ENCODE results near the gene MRPL47. TPM values are rescaled to one million over a fixed set of nuclear protein-coding genes. Genes with fewer than 3 reads are reported as not detected.

Gene MRPL47
- total RNA-seq, 1 donor from 2014 or later = 47.5 TPM

GRCh38 chr3:179603831-179604230 is 607 bp downstream of the MRPL47 start:
- DNase-seq (ENCODE audit: low spot score) = no peak
- intact Hi-C loops (cut with DNase I) = loop anchor here (2.0 to 5.0 kb wide), 2 partner anchors 42 to 255 kb away; partner anchors contain the start of gene ACTL6A

DNA sequence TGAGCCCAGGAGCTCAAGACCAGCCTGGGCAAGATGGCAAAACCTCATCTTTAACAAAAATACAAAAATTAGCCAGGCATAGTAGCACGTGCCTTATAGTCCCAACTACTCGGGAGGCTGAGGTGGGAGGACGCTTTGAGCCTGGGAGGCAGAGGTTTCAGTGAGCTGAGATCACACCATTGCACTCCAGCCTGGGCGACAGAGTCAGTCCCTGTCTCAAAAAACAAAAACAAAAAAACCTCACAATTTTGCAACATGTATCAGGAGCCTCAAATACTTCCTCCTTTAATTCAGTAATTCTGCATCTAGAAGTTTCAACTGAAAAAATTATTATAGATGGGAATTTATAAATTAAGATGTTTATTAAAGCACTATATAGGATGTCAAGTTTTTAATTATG is 1.1 kb downstream of the MRPL47 start:
- DNase-seq (ENCODE audit: low spot score) = no peak
- intact Hi-C loops (cut with DNase I) = loop anchor here (5.0 kb wide), 1 partner anchor 41 kb away; the partner anchor contains the start of gene ACTL6A

DNA sequence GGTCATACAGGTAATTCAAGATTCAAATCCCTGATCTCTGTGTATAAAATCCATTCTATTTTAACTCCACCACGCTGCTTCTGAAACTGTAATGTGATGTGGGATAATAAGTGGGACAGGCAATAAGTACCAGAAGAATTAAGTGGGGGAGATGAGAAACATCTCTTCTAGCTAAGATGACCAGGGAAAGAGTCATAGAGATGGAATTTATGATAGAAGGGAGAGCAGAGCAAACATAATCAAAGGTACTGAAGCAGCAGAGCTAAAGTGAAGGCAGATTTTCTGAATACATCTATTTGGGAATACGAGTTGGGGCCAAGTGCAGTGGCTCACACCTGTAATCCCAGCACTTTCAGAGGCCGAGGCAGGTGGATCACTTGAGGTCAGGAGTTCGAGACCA is 4.9 kb downstream of the MRPL47 start:
- no peak for DNase-seq (ENCODE audit: low spot score)
- intact Hi-C loops (cut with DNase I) = no loop called here

GRCh38 chr3:179591313-179591712 is 13.1 kb downstream of the MRPL47 start:
- intact Hi-C loops (cut with DNase I) = no loop called here
- no peak for DNase-seq (ENCODE audit: low spot score)

DNA sequence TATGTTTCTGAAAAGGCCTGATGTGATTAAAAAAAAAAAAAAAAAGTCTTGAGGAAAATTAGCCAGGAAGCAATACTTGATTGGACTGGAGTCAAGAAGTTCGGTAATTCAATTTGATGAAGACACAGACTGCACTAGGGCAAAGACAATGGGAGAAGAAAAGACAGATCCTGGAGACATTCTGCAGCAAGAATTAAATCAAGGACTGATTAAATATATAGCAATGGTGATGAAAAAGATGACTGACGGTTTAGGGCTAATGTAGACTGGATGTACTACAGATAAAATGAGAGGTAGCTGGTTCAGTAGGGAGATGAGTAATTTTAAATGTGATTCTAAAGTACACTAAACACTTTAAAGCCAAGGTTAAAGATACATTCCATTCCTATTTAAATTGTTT is 13.8 kb downstream of the MRPL47 start:
- no peak for DNase-seq (ENCODE audit: low spot score)
- intact Hi-C loops (cut with DNase I) = no loop called here

GRCh38 chr3:179589143-179589542 is 15.3 kb downstream of the MRPL47 start:
- no peak for DNase-seq (ENCODE audit: low spot score)
- intact Hi-C loops (cut with DNase I) = no loop called here

- DNase-seq (ENCODE audit: low spot score) = no peak
- intact Hi-C loops (cut with DNase I) = no loop called here
Observed at GRCh38 chr3:179580992-179581391, 23.4 kb downstream of the MRPL47 start.

DNA sequence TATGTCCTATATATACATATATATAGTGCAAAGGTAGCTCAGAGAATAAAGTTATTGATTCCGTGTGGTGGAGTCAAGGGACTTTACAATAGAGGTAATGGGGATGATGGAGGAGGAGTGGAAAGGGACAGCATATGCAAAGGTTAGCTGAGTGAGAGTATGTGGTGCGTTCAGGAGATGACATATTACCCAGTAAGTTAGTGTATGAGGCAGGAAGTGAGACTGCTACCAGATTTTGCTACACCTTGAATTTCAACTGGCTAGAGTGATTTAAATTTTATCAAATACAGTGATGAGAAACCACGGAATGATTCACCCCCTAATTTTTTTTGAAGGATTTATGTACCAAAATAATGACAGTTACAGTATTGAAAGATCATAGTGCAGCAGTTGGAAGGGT is 38.9 kb downstream of the MRPL47 start:
- no peak for DNase-seq (ENCODE audit: low spot score)
- intact Hi-C loops (cut with DNase I) = no loop called here

DNA sequence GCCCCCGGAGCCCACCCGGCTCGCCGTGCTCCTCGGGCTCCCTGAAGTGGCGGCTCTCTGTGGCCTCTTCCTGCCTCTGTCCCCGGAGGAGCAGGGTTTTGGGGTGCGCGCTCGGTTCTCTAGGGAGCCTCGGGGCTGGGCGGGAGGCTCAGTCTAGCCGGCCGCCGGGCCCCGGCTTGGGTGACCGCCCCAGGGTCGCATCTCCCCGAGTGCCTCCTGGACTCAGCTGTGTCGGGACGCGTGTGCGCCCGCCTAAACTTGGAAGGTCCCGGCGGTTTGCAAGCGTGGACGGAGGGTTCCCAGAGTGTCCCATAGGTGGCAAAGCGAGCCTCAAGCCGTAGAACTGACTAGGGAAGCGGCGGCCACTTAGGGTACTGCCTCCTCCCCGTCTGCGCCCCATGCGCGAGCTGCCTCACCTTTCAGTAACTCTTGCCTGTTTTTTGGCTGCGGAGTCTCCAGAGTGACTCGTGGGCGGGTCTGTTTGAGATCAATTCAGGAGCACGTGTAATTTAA is 41.1 kb downstream of the MRPL47 start:
- DNase-seq (ENCODE audit: low spot score) = peak; percentile 77
- intact Hi-C loops (cut with DNase I) = loop anchor here (5.0 kb wide), 3 partner anchors 39 to 416 kb away; partner anchors contain the start of genes MFN1, MRPL47, NDUFB5 and PIK3CA

- intact Hi-C loops (cut with DNase I) = loop anchor here (5.0 kb wide), 3 partner anchors 40 to 415 kb away; partner anchors contain the start of genes MFN1, MRPL47, NDUFB5 and PIK3CA
- DNase-seq (ENCODE audit: low spot score) = peak; percentile 100
Observed at GRCh38 chr3:179562591-179563270, 41.7 kb downstream of the MRPL47 start, which contains the start of gene ACTL6A. Gene ACTL6A, plus strand, starts transcription at chr3:179562926. Its CDS starts 167 bp downstream, at chr3:179563093.

DNA sequence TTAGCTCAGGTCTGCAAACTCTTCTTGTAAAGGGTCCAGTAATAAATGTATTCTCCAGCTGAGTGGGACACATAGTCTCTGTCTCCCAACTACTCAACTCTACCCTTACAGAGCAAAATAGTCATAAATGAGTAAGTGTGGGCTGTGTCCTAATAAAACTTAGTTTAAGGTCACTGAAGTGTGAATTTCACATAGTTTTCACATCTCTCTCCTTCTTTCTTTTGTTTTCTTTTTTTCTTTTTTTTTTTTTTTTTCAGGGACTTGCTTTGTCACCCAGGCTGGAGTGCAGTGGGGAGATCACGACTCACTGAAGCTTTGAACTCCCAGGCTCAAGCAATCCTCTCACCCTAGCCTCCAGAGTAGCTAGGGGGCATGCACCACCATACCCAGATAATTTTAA is 43.6 kb downstream of the MRPL47 start:
- intact Hi-C loops (cut with DNase I) = loop anchor here (5.0 kb wide), 3 partner anchors 42 to 413 kb away; partner anchors contain the start of genes MFN1, MRPL47, NDUFB5 and PIK3CA
- no peak for DNase-seq (ENCODE audit: low spot score)

- peak; percentile 80 for DNase-seq (ENCODE audit: low spot score)
- intact Hi-C loops (cut with DNase I) = loop anchor here (2.0 to 10.0 kb wide), 2 partner anchors 104 to 138 kb away; partner anchors contain the start of gene GNB4
Observed at GRCh38 chr3:179558742-179559364, 45.6 kb downstream of the MRPL47 start.

- DNase-seq (ENCODE audit: low spot score) = no peak
- intact Hi-C loops (cut with DNase I) = loop anchor here (10.0 kb wide), 1 partner anchor 97 kb away; the partner anchor contains the start of gene GNB4
Observed at GRCh38 chr3:179551349-179552105, 52.9 kb downstream of the MRPL47 start.

DNA sequence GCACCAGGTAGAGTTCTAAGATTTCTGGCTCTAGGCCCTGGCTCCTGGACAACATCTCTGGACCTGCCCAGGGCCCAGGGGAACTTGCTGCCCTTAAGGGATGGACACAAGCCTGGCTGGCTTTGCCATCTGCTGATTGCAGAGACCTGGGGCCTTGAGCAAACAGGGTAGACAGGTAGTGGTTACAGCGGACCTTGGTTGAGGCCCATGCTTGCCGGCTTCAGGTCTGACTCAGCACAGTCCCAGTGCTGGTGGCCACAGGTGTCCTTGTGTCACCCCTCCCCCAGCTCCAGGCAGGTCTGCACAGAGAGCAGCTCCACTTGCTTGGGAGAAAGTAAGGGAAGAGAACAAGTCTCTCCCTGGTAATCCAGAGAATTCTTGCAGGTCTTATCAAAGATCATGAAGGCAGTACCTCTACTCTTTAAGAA is 57.6 kb downstream of the MRPL47 start:
- intact Hi-C loops (cut with DNase I) = no loop called here
- DNase-seq (ENCODE audit: low spot score) = no peak

DNA sequence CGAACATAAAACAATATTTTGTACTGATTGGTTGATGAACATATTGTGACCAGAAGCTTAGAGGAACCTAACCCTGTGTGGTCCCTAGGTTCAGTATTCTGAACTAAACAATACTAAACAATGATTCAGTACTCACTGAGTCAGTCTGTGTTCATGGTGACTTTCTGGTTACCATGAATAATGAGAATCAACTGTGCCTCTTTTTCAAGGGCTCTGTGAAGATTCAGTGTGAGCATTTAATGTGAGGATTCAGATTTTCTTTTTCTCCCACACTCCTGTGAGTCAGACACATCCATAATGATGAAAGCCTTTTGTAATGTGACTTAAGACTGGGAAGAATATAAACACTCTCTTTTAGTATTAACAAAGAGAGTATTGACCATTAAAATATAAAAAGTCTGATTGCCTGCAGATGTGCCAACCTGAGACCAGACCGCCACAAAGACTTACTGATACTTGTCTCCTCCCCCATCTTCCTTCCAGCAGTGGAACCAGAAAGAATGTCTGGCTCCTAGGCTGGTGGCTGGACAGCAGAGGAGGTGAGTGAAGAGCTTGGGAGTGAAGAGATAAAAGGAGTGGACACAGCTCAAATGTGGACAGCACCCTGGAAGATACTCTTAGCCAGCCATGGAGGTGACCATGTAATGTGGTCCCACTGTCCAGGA is 59.3 kb downstream of the MRPL47 start:
- intact Hi-C loops (cut with DNase I) = no loop called here
- no peak for DNase-seq (ENCODE audit: low spot score)

GRCh38 chr3:179542375-179542774 is 62.1 kb downstream of the MRPL47 start:
- intact Hi-C loops (cut with DNase I) = no loop called here
- no peak for DNase-seq (ENCODE audit: low spot score)

GRCh38 chr3:179541596-179541995 is 62.8 kb downstream of the MRPL47 start:
- intact Hi-C loops (cut with DNase I) = no loop called here
- DNase-seq (ENCODE audit: low spot score) = no peak

DNA sequence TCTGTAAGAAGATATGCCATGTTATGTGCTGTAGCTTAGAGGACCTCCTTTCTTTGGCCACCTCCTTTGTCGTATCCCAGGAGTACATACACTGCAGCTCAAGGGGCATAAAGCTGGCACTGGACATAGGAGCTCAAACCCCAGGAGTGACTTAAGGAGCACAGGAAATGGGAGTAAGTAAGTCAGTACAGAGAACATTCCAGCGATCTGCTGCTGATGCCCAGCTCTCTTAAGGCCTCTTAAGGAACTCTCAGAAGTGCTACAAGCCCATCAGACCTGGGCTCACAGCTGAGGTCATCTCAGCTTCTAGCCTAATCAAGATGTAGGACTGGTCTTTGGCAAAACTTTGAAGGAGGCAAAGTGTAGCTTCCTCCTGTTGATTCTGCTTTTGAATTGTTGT is 63.3 kb downstream of the MRPL47 start:
- intact Hi-C loops (cut with DNase I) = no loop called here
- no peak for DNase-seq (ENCODE audit: low spot score)
